Keratinocyte (primary cell): Measurements from ENCODE around the gene PAQR6. TPM values are rescaled to one million over a fixed set of nuclear protein-coding genes. Genes with fewer than 3 reads are reported as not detected.

Experiments used
- DNase-seq: peaks from one replicate; pipeline ENCODE4 v3.0.0-alpha.2; 2011; ENCODE audit warnings: low read depth, missing footprints, low spot score
- FAIRE-seq: peaks from 2 replicates; lab custom pipeline; 2011; peaks lifted over from hg19 to GRCh38; lab: Jason Lieb, UNC
- H2AFZ ChIP-seq: 2 replicates; pipeline ENCODE4 v1.6.0; 2012; ENCODE audit warnings: low read length, control low read depth, inconsistent platforms; ENCODE audit not compliant: control insufficient read depth
- H3K27ac ChIP-seq: 2 replicates; pipeline ENCODE4 v1.5.1; 2011; ENCODE audit warnings: low read length; ENCODE audit not compliant: control insufficient read depth, insufficient read depth
- H3K27me3 ChIP-seq: 3 replicates; pipeline ENCODE4 v1.6.0; 2011; ENCODE audit warnings: low read length; ENCODE audit not compliant: control insufficient read depth, insufficient read depth; ENCODE audit errors: extremely low read depth
- H3K36me3 ChIP-seq, 2 experiments: 2 replicates in 1 of 2; 3 replicates in 1 of 2; pipeline ENCODE4 v1.5.1; 2011; ENCODE audit warnings: low read length in 2 of 2, mild to moderate bottlenecking in 1 of 2; ENCODE audit not compliant: control insufficient read depth in 2 of 2, insufficient read depth in 2 of 2; ENCODE audit errors: extremely low read depth in 1 of 2
- H3K4me1 ChIP-seq: 3 replicates; pipeline ENCODE4 v1.5.1; 2011; ENCODE audit warnings: low read length; ENCODE audit not compliant: control insufficient read depth, insufficient read depth; ENCODE audit errors: extremely low read depth
- H3K4me2 ChIP-seq: 3 replicates; pipeline ENCODE4 v1.6.0; 2011; ENCODE audit warnings: low read depth, low read length; ENCODE audit not compliant: control insufficient read depth, insufficient read depth; ENCODE audit errors: extremely low read depth
- H3K4me3 ChIP-seq, 3 experiments: fragments of 200-600 bp in 1 of 3; sonication (generic) in 1 of 3; 2 replicates in 2 of 3; 3 replicates in 1 of 3; pipeline ENCODE4 v1.5.1; 2011 to 2016; ENCODE audit warnings: low read length in 3 of 3, mild to moderate bottlenecking in 3 of 3, control low read depth in 2 of 3, inconsistent platforms in 1 of 3, low read depth in 1 of 3, mixed read lengths in 1 of 3, mixed run types in 1 of 3, moderate library complexity in 1 of 3; ENCODE audit not compliant: control insufficient read depth in 2 of 3, insufficient read depth in 2 of 3; ENCODE audit errors: extremely low read depth in 1 of 3
- H3K79me2 ChIP-seq: 2 replicates; pipeline ENCODE4 v1.6.0; 2012; ENCODE audit warnings: low read length; ENCODE audit not compliant: control insufficient read depth, insufficient read depth
- H3K9ac ChIP-seq: 3 replicates; pipeline ENCODE4 v1.6.0; 2011; ENCODE audit warnings: low read length; ENCODE audit not compliant: control insufficient read depth, insufficient read depth; ENCODE audit errors: extremely low read depth
- H3K9me1 ChIP-seq: 3 replicates; pipeline ENCODE4 v1.6.0; 2011; ENCODE audit warnings: low read length; ENCODE audit not compliant: control insufficient read depth, insufficient read depth; ENCODE audit errors: extremely low read depth
- H3K9me3 ChIP-seq: 2 replicates; pipeline ENCODE4 v1.5.1; 2012; ENCODE audit warnings: low read depth, low read length; ENCODE audit not compliant: control insufficient read depth
- H4K20me1 ChIP-seq: 3 replicates; pipeline ENCODE4 v1.6.0; 2011; ENCODE audit warnings: low read length; ENCODE audit not compliant: control insufficient read depth, insufficient read depth; ENCODE audit errors: extremely low read depth
- EZH2 ChIP-seq: IDR thresholded peaks from one replicate; pipeline ENCODE4 v1.6.1; 2012; ENCODE audit warnings: inconsistent platforms, mild to moderate bottlenecking, low read length, moderate library complexity
- dilution Hi-C: fragments of 300-500 bp; cut with MboI; formaldehyde crosslinking; loops from one replicate; pipeline ENCODE4 v1.7.0; 2020; ENCODE audit warnings: low sequenced_read_pairs; ENCODE audit not compliant: extremely low pct_ligation_motif_present
- polyA plus RNA-seq, 5 experiments: library from polyadenylated mRNA; depleted of rRNA in 3 of 5; stranded (reverse) in 3 of 5; stranded (forward) in 1 of 5; unstranded in 1 of 5; fragments of >200 nt; gene quantifications; 1 replicate in 1 of 5; 2 replicates in 3 of 5; 3 replicates in 1 of 5; pipeline versions ENCODE4 v1.2.1 to v1.2.3, GENCODE V29; 2011 to 2012; ENCODE audit warnings: missing spikeins in 2 of 5, low read depth in 1 of 5, low replicate concordance in 1 of 5
- TF ChIP-seq, protein P1 (sequence below), 3 experiments: IDR thresholded peaks in 1 of 3; conservative IDR thresholded peaks in 1 of 3; optimal IDR thresholded peaks in 1 of 3; 2 replicates in 2 of 3; 3 replicates in 1 of 3; pipeline versions ENCODE3 to v1.5.1; 2011; ENCODE audit warnings: low read length in 3 of 3, mild to moderate bottlenecking in 3 of 3, moderate library complexity in 2 of 3, control low read depth in 1 of 3, inconsistent platforms in 1 of 3; ENCODE audit not compliant: insufficient read depth in 2 of 3; ENCODE audit errors: extremely low read depth in 1 of 3

PAQR6 gene
- polyA plus RNA-seq, 1 donor (not counting 4 experiments of a cell fraction or from before 2014, with no cell fraction given): 1.00 TPM

GRCh38 chr1:156242738-156243137 lies 5.1 kb downstream of the PAQR6 start:
- Histone ChIP-seq H4K20me1 (no peaks in the 10 kb centered on the region), H3K4me1 (peaks cover 35% of the 10 kb centered on the region), H3K9ac (no peak overlapping the region), H2AFZ (no peak overlapping the region), H3K4me3 (no peak overlapping the region), H3K79me2 (no peaks in the 10 kb centered on the region), H3K27ac (no peak overlapping the region), H3K9me3 (no peaks in the 10 kb centered on the region), H3K4me2 (no peak overlapping the region), H3K36me3 (peaks cover 0 to 2% of the 10 kb centered on the region in 2 experiments), H3K27me3 (peaks cover 13% of the 10 kb centered on the region), H3K9me1 (no peaks in the 10 kb centered on the region)
- DNase-seq: no peak
- dilution Hi-C loops: no loop called here
- TF ChIP-seq EZH2: no peak
- TF ChIP-seq, protein P1, sequence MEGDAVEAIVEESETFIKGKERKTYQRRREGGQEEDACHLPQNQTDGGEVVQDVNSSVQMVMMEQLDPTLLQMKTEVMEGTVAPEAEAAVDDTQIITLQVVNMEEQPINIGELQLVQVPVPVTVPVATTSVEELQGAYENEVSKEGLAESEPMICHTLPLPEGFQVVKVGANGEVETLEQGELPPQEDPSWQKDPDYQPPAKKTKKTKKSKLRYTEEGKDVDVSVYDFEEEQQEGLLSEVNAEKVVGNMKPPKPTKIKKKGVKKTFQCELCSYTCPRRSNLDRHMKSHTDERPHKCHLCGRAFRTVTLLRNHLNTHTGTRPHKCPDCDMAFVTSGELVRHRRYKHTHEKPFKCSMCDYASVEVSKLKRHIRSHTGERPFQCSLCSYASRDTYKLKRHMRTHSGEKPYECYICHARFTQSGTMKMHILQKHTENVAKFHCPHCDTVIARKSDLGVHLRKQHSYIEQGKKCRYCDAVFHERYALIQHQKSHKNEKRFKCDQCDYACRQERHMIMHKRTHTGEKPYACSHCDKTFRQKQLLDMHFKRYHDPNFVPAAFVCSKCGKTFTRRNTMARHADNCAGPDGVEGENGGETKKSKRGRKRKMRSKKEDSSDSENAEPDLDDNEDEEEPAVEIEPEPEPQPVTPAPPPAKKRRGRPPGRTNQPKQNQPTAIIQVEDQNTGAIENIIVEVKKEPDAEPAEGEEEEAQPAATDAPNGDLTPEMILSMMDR (optimal IDR thresholded peaks at IDR 0.05 in 1 of 3, IDR thresholded peaks at IDR 0.05 in 1 of 3, conservative IDR thresholded peaks at IDR 0.05 in 1 of 3; ENCODE audit: extremely low read depth in 1 of 3, insufficient read depth in 2 of 3, low read length in 3 of 3): no peak
- FAIRE-seq: no peak

- Histone ChIP-seq H3K9ac (peak within 1 kb of the TSS; percentile 44), H3K27ac (no peak within 1 kb of the TSS)
These were observed 5.9 kb downstream of the PAQR6 start, which contains the start of gene BGLAP for GRCh38 chr1:156241926-156242325. Gene BGLAP, plus strand, starts transcription at chr1:156242184. Its CDS starts 48 bp downstream, at chr1:156242232.

More at GRCh38 chr1:156241926-156242325, 5.9 kb downstream of the PAQR6 start, which contains the start of gene BGLAP:
- FAIRE-seq (no peak), DNase-seq (no peak)
- no peak for TF ChIP-seq EZH2
- TF ChIP-seq, protein P1 (optimal IDR thresholded peaks at IDR 0.05 in 1 of 3, IDR thresholded peaks at IDR 0.05 in 1 of 3, conservative IDR thresholded peaks at IDR 0.05 in 1 of 3; ENCODE audit: extremely low read depth in 1 of 3, insufficient read depth in 2 of 3, low read length in 3 of 3): no peak
- Histone ChIP-seq H3K9me1 (no peaks in the 10 kb centered on the region), H3K9me3 (no peaks in the 10 kb centered on the region), H4K20me1 (no peaks in the 10 kb centered on the region), H3K4me1 (peaks cover 27% of the 10 kb centered on the region), H3K4me3 (no peak within 1 kb of the TSS), H2AFZ (no peak within 1 kb of the TSS), H3K4me2 (peak within 1 kb of the TSS; percentile 55), H3K36me3 (peaks cover 0 to 2% of the 10 kb centered on the region in 2 experiments), H3K27me3 (peaks cover 13% of the 10 kb centered on the region), H3K79me2 (no peaks in the 10 kb centered on the region)
- dilution Hi-C loops: no loop called here
